K562 treated with DMSO at 1 percent for 48 hours (cell line): ENCODE measurements around the gene ZNF581. TPM values are rescaled to one million over a fixed set of nuclear protein-coding genes. Genes with fewer than 3 reads are reported as not detected.

Source experiments
- total RNA-seq: library from RNA; unstranded; fragments of 300-600 nt; gene quantifications from 2 replicates; pipeline ENCODE4 v1.2.3, GENCODE V29; 2022; ENCODE audit warnings: low replicate concordance; ENCODE audit errors: extremely low read depth

The ZNF581 gene
- total RNA-seq, result not detected in 2 replicates

GRCh38 chr19:55643003-55643886 lies at the start of gene ZNF581:
ZNF581 (plus strand) TSS chr19:55643649; CDS start chr19:55644572, 923 bp downstream.

GRCh38 chr19:55599468-55599841 lies 44.0 kb upstream of the ZNF581 start, which contains the start of gene FIZ1:
FIZ1 (minus strand) TSS chr19:55599517; CDS start chr19:55597865, 1,652 bp downstream.

DNA sequence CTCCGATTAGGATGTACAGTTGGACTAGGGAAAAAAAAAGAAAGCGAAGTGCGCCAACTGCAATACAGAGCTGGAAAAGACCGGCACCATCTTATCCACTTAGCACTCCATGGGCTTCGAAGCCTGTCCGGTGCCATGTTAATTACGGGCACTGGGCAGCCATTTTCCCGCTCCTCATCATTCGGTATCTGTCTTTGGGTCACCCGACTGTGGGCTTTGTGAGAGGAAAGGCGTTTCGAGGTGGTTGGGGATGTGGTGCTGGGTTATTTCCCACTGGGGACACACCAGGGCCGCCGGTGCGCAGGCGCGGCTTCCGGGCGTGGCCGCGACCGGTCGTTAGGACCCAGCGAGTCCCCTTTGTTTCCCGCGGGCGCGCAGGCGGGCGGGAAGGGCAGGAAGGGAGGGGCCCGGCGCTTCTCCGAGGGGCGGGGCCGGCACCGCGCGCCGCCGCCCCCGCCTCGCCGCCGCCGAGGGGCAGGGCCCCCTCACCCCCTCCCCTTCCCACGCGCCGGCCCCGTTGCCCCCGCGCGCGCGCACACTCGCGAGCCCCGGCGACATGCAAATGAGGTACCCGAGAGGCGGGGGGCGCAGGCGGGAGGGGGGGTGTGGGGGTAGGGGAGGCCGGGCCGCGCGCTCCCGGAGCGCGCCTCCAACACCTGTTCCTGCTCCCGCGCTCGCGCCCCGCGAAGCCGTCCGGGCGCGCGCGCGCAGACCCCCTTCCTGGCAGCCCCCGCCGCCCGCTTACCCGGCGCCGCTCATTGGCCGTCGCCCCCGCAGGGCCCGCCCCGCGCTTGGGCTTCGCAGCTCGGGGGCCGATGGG lies 43.4 kb upstream of the ZNF581 start, which contains the start of gene ZNF524:
Gene ZNF524, plus strand, starts transcription at position 447 of the 820 bp plus-strand sequence. CDS start 1,825 bp downstream, outside the sequence.

GRCh38 chr19:55605637-55606470 lies 37.6 kb upstream of the ZNF581 start, which contains the start of gene ZNF865:
ZNF865 (plus strand) TSS chr19:55605647; CDS start chr19:55613619, 7,972 bp downstream.

DNA sequence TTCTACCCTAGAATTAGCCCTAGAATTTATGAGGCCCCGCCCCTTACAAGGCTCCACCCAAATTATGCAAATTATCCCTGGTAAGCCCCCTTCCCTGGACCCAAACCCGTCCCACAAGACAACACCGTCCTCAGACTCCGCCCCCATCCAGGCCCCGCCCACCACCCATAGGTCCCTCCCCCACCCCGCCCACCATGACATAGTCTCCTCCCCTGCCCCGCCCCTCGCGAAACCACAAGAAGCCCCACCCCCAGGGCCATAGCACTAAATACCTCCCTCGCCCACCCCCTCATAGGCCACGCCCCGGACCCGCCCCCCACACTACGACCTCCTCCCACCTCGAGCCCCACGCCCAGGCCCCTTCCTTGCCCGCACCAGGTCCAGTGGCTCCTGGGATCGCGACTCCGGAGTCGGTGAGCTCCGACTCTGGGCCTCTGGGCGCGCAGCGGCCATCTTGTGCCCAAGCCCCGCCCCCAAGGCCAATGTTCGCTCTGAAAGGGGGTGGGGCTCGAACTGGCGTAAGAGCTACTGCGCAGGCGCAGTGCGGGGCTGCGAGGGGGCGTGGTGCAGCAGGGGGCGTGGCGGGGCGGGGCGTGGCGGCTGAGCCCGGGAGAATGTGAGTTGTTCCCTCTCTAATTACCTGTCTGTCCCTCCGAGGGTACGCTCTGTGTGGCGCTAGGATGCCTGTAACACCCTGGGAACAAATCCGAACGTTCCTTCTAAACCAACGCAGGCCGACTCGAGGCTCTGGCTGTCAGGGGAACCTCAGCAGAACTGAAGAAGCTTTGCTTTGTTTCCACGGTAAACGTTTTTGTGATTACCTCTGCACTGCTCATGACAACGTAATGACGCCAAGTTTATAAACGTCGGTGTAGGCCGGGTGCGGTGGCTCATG lies 19.1 kb upstream of the ZNF581 start, which contains the start of gene ZNF784:
Gene ZNF784, minus strand, starts transcription at position 458 of the 895 bp plus-strand sequence. Its CDS starts 5 bp downstream, at position 453.

DNA sequence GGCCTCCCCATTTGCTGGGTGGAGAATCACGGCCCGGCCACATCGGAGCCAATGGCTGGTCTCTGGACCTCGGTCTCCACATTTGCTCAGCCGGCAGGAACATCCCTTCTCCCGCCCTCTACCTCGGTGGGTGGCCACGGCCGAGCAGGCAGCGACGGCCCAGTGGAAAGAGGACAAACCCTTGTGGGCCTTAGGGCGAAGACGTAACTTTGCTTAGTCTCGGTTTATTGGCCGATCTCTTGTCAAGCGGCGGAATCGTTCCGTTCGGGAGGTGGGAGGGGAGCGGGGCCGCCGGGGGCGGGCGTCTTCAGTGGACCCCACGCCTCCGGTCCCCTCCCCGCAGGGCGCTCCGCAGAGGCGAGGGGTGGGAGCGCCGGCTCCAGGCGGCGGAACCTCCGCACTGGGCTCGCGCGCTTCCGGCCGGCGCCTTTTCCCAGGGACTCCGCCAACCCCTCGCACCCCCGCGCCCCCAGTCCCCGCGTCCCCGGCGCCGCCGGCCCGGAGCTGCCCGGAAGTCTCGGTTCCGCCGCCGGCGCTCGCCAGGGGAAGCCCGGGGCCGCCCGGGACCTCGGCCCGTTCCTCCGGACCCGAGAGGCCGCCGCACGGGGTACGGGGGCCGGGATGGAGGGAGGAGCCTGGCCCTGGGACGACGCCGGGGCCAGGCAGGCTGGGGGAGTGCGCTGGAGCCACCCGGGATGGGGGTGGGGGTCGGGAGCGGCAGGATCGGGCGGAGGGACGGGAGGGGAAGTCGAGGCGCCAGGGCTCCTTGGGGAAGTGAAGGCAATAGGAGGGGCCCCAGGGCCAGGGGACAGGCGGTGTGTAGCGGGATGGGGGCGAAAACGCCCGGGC lies 2.6 kb upstream of the ZNF581 start, which contains the start of gene ZNF580:
Gene ZNF580, plus strand, starts transcription at position 426 of the 849 bp plus-strand sequence. CDS start 1,507 bp downstream, outside the sequence.

DNA sequence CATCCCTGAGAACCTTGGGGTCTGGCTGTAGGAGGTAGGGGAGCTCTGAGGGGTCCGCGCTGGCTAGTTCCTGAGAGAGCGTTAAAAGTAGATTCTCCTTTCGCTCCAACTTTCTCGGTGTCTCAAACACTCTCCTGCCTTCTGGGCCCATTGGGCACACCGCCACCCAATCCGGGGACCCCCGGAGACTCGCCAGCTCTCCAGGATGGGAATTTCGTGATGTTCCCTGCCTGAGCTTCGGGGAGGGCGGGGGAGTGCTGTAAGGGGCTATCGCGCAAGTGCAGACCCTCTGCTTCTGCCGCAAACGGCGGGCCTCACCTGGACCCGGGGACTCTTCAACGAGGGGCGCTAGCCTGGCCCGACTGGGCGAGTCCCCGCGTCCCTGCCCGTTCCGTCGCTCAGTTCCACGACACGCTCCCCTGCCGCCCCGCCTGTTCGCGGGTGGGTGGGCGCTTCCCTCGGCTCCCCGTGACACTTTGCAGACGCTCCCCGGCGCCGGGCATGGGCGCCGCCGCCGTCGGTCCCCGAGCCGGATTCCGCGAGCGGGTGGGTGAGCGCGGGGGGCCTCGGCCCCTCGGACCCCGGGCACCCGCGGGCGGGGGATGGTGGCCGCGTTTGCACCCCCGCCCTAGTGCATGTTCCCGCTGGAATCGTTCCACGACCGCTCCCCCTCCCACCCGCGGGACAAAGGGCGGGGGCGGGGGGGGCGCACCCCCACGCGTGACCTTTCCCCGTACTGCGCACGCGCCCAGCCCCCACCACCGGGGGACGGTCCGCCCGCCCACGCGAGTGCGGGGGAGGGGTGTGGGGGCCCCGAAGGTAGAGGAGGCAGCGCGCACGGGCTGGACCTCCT lies 4.5 kb downstream of the ZNF581 start, which contains the start of gene CCDC106:
Gene CCDC106, plus strand, starts transcription at position 481 of the 853 bp plus-strand sequence. CDS start 835 bp downstream, outside the sequence.

DNA sequence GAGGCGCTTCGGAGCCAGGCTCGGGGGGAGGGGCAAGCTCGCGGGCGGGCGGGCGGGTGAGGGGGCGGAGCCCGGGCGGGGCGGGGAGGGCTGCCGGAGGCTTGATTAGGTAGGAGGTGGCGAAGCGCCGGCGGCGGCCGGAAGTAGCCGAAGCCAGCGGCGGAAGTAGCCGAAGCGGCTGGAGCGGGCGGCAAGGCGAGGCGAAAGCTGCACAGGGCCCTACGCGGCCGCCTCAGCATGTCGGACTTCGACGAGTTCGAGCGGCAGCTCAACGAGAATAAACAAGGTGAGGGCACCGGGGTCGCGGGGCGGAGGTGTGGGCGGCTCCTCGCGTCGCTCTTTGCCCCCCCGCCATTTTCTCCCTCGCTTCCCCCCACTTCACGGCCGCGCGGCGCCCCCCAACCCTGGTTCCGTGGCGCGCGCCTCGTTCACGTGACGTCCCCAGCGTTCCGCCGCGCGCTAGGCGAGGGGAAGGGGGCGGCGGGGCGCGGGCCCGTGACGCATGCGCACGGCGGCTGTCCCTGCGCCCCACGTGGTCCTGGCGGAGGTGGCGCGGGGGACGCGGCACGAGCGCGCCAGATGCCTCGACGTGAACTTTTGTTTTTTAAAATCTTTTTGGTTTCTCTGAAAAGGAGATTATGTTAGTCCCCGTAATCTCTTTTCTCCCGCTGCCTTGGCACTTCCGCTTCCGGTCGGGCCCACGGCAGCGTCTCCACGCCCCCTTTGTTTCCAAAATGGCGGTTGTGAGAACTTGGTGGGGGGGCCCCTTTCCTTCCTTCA lies 11.6 kb downstream of the ZNF581 start, which contains the start of gene U2AF2:
Gene U2AF2, plus strand, starts transcription at position 168 of the 780 bp plus-strand sequence. Its CDS starts 70 bp downstream, at position 238.

GRCh38 chr19:55674841-55675660 lies 31.6 kb downstream of the ZNF581 start, which contains the start of gene EPN1:
EPN1 (plus strand) TSS chr19:55675226; CDS start chr19:55678628, 3,402 bp downstream.

Other genes starting within 250 kb of the ZNF581 start
- 2,967 TPM in 1 of 2 replicates, not detected in the other for gene UBE2S, start 235.9 kb upstream of the ZNF581 start, total RNA-seq
- not detected in 2 replicates for gene SHISA7, start 200.3 kb upstream of the ZNF581 start, total RNA-seq
- not detected in 2 replicates for gene ISOC2, start 182.0 kb upstream of the ZNF581 start, total RNA-seq
- gene C19orf85, start 178.9 kb upstream of the ZNF581 start, total RNA-seq, result not detected in 2 replicates
- gene ZNF628, start 167.0 kb upstream of the ZNF581 start, total RNA-seq, result not detected in 2 replicates
- not detected in 2 replicates for gene NAT14, start 158.5 kb upstream of the ZNF581 start, total RNA-seq
- gene SSC5D, start 155.2 kb upstream of the ZNF581 start, total RNA-seq, result not detected in 2 replicates
- not detected in 2 replicates for gene SBK2, start 106.5 kb upstream of the ZNF581 start, total RNA-seq
- gene SBK3, start 98.1 kb upstream of the ZNF581 start, total RNA-seq, result not detected in 2 replicates
- not detected in 2 replicates for gene ZNF579, start 62.8 kb upstream of the ZNF581 start, total RNA-seq
- not detected in 2 replicates for gene FIZ1, start 44.1 kb upstream of the ZNF581 start, total RNA-seq
- gene ZNF524, start 43.4 kb upstream of the ZNF581 start, total RNA-seq, result not detected in 2 replicates
- not detected in 2 replicates for gene ZNF865, start 38.0 kb upstream of the ZNF581 start, total RNA-seq
- not detected in 2 replicates for gene ZNF784, start 19.1 kb upstream of the ZNF581 start, total RNA-seq
- gene ZNF580, start 2.6 kb upstream of the ZNF581 start, total RNA-seq, result not detected in 2 replicates
- gene CCDC106, start 4.6 kb downstream of the ZNF581 start, total RNA-seq, result not detected in 2 replicates
- not detected in 2 replicates for gene U2AF2, start 11.4 kb downstream of the ZNF581 start, total RNA-seq
- gene EPN1, start 31.6 kb downstream of the ZNF581 start, total RNA-seq, result not detected in 2 replicates
- not detected in 2 replicates for gene NLRP9, start 94.8 kb downstream of the ZNF581 start, total RNA-seq
- gene RFPL4A, start 115.4 kb downstream of the ZNF581 start, total RNA-seq, result not detected in 2 replicates
- not detected in 2 replicates for gene RFPL4AL1, start 125.5 kb downstream of the ZNF581 start, total RNA-seq
- gene NLRP11, start 188.3 kb downstream of the ZNF581 start, total RNA-seq, result not detected in 2 replicates
- gene NLRP4, start 192.9 kb downstream of the ZNF581 start, total RNA-seq, result not detected in 2 replicates